KOPT-K1 (cell line): ENCODE data around the gene EGR1.

Experiments used
- H3K27ac ChIP-seq: fragments of 200-600 bp; sonication (generic); 2 replicates; pipeline ENCODE4 v1.5.1; 2016; ENCODE audit warnings: antibody characterized with exemption, mild to moderate bottlenecking, low read depth, low read length; ENCODE audit not compliant: poor library complexity, severe bottlenecking
- H3K36me3 ChIP-seq: fragments of 200-600 bp; sonication (generic); 2 replicates; pipeline ENCODE4 v1.5.1; 2017; ENCODE audit warnings: antibody characterized with exemption, mild to moderate bottlenecking, low read length, moderate library complexity; ENCODE audit not compliant: insufficient read depth
- H3K9me3 ChIP-seq: fragments of 200-600 bp; sonication (generic); 2 replicates; pipeline ENCODE4 v1.5.1; 2017; ENCODE audit warnings: antibody characterized with exemption, low read length, mild to moderate bottlenecking; ENCODE audit not compliant: insufficient read depth, poor library complexity, severe bottlenecking

The EGR1 gene

DNA sequence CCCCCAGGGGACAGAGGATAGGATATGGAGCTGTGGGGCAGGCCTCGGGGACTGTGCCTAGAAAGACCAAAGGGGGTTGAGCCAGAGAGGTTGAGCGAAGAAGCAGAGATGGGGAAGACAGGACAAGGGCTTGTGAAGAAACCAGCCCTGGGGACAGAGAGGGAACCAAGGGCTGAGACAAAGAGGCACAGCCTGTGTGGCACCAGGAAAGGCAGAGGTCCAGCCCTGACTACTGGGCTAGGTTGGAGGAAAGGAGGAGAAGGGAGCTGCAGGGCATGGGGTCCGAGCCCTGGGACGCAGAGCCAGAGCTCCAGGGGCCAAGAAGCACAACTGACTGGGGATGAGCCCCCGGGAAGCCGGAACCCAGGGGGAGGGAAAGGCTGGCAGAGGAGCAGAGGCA lies 17.2 kb upstream of the EGR1 start:
- Histone ChIP-seq H3K36me3 (no peaks in the 10 kb centered on the region), H3K9me3 (no peaks in the 10 kb centered on the region), H3K27ac (no peak overlapping the region)

DNA sequence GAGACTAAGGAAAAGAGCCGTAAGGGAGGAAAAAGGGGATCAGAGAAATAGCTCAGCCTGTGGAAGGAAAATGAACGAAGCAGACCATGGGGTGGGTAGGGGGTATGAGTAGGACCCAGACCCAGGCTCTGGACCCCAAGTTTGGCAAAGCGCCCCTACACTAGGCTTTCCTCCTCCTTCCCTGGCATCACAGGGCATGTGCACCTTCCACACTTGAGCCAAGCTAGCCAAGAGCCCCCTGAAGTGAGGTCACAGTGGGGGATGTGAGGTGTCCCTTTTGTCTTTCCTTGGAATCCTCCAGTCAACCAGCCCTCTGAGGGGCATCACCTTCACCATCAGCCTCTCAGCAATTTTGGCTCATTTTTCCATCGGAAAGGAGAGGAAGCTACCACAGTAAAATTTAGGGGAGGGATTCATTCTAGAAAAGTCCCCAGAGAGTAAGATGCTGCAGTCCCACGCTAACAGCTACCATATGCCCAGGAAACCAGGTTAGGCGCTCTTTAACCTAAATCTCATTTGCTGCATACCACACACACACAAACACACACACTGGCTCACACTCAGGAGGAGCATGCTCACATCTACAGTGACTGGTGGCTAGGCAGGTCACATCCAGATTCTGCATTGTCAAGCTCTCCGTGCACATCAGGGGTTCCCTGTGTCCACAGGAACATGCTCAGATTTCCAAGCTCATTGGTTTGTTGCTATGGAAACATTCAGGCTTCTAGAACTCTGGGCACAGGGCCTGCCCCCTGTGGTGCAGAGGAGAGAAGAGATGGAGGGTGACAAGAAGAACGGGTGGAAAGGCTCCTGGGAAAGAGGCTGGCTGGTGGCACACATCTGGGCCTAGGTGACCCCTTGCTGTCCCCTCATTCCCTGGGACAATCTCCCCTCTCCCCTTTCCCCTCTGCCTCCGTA lies 16.5 kb upstream of the EGR1 start:
- no peaks in the 10 kb centered on the region for H3K36me3 ChIP-seq
- H3K27ac ChIP-seq, result no peak overlapping the region
- H3K9me3 ChIP-seq, result no peaks in the 10 kb centered on the region

DNA sequence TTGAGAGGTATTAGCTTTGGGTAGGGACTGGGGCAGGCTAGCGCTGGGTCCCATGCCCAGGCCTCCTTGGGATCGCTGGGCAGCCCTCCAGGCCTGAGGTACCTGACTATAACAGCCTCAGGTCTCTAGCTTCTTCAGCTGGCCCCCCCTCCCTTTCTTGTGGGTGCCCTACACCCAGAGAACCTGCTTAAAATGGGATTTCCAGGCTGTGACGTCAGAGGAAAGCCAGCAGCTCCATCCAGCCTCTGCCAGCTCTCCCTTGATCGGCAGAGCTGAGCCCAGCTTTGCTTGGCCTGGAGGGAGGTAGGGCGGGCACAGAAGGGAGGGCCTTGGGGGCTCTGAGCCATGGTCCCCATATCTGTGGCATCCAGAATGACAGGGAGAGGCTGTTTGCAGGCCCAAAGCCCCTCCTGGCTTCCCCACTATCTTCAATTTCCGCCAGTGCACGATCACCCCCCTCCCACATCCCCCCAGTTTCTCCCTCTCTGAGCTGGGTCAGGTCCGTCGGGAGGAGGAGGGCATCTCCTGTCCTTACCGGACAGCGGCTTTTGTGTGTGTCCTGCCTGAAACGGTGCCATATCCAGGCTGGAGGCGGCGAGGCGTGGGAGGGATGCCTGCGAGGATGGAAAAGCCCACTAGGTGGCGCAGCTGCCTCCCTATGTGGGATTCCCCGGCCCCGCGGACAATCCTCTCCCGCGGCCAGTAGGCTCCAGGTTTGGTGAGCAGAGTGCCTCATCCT lies 15.6 kb upstream of the EGR1 start:
- Histone ChIP-seq H3K36me3 (no peaks in the 10 kb centered on the region), H3K27ac (no peak overlapping the region), H3K9me3 (no peaks in the 10 kb centered on the region)

DNA sequence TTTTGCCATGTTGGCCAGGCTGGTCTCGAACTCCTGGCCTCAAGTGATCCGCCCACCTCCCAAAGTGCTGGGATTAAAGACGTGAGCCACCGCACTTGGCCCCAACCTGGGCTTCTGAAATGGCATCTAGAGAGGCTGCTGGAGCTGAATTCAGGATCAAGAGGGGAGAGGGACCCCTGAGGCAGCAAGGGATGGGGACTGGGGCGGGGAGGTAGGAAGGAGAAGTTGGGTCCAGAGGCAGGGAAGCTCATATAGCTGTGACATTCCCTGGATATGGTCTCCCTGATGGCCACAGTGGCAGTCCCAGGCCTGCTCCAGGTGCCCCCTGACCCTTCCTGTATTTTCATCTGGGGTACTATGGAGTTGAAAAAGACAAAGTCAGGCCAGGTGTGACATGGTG lies 14.3 kb upstream of the EGR1 start:
- H3K9me3 ChIP-seq, result no peaks in the 10 kb centered on the region
- H3K27ac ChIP-seq, result no peak overlapping the region
- H3K36me3 ChIP-seq, result no peaks in the 10 kb centered on the region

DNA sequence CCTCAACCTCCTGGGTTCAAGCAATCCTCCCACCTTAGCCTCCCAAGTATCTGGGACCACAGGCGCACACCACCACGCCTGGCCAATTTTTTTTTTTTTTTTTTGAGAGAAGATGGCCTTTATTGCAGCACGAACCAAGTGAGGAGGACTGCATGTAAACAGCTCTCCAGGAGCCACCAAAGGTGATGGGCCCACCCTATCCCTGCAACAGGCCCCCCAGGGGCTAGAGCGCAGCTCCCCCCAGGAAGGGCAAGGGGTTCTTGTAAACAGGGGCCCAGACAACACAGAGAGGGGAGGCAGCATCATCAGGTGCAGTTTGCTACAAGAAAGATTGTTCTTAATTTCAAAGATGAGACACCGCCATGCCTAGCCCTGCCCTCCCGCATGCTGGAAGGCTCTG lies 12.6 kb upstream of the EGR1 start:
- H3K9me3 ChIP-seq, result no peaks in the 10 kb centered on the region
- no peaks in the 10 kb centered on the region for H3K36me3 ChIP-seq
- no peak overlapping the region for H3K27ac ChIP-seq

DNA sequence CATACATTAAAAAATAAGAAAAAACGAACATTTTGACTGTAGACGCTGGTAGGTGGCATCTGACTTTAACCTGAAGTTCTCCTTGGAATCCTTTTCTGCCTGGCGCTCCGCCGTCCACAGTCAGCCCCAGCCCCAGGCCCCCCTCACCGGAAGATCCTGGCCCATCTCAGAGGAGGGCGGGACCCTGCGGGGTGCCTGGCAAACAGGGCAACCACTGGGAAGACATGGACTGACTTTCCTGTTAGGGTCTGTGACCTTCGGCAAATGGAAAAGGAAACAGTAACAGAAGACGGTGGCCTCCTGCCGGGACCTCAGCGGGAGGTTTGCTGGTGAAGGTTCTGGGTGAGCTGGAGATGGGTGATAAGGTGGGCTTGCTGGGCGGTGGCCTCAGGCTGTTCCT lies 11.7 kb upstream of the EGR1 start:
- Histone ChIP-seq H3K36me3 (no peaks in the 10 kb centered on the region), H3K9me3 (no peaks in the 10 kb centered on the region), H3K27ac (no peak overlapping the region)

DNA sequence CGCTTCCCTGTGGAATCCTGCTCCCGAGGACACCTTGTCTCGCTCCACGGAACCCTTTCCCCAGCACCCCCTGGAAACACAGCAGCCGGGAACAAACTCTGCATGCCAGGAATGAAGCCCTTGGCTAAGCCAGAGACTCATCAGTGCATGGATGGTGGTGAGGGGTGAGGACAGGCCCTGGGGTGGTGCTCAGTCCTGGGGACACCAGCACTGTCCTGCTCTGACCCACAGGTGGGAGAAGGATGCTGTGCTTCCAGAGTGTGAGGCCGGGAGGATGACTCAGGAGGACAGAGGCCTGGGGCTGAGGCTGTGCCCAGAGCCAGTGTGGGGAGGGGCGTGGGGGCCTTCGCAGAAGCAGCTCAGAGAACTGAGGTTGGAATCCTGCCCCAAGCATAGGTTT lies 11.2 kb upstream of the EGR1 start:
- H3K36me3 ChIP-seq, result no peaks in the 10 kb centered on the region
- no peaks in the 10 kb centered on the region for H3K9me3 ChIP-seq
- no peak overlapping the region for H3K27ac ChIP-seq

DNA sequence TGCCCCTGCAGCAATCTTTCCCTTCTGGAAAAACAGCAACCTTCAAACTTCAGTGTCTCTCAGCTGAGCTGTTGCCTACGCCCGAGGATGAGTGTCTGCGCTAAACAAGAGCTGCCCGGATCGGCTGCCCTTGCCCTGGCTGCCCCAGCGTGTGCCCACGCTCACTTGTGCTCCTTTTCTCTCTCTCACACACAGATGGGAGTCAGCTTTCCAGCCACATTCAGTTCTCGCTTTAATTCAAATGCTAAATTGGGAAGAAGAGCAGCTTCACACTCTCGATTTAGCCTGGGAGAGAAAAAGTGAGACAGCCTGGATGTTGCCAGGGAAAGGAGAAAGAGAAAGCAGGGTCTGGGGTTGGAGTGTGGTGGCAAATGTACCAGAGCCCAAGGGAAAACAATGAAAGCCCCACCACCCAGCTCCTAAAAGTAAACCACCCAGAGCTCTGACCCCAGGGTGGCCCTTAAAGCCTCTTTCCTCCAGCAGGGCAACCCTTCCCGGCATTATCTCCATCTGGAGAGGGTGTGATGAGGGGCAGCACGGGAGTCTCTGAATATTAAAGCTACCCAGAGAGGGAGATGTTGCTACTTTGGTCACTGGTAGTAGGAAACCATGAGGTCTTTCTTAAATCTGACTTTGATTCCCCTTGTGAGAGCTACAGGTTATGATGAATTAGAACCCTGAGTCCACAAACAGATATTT lies 9.9 kb upstream of the EGR1 start:
- H3K9me3 ChIP-seq, result no peaks in the 10 kb centered on the region
- no peaks in the 10 kb centered on the region for H3K36me3 ChIP-seq
- no peak overlapping the region for H3K27ac ChIP-seq

DNA sequence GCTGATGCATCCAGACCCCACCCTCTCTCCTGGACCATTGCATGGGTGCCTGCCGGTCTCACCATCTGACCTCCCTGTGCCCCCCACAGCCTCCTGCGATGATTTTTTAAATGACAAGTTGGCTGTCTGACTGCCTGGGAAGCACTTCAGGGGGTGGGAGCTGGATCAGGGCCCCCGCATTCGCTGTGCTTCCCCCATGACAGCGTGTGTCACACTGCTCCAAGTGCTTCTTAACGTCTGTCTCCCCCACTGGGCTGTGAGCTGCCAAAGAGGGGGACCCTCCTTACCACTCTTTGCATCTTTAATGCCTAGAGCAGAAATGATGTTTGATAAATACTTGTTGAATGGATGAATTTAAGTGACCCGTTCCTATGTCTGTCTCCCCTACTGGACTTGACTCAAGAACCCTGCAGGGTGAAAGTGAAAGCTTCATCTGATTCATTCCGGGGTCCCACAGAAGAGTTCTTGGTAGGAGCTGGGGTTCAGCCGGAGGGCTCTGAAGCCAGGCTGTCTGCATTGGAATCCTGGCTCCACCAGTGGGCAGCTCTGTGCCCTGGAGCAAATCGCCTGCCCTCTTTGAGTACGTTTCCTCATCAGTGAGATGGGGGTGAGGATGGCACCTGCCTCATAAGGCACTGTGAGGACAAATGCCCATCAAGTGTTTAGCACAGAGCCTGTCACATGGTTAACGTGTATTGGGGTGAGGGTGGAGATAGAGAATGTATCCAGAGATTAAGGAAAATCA lies 7.6 kb upstream of the EGR1 start:
- no peaks in the 10 kb centered on the region for H3K9me3 ChIP-seq
- H3K36me3 ChIP-seq, result no peaks in the 10 kb centered on the region
- H3K27ac ChIP-seq, result peak overlapping the region; percentile 69

DNA sequence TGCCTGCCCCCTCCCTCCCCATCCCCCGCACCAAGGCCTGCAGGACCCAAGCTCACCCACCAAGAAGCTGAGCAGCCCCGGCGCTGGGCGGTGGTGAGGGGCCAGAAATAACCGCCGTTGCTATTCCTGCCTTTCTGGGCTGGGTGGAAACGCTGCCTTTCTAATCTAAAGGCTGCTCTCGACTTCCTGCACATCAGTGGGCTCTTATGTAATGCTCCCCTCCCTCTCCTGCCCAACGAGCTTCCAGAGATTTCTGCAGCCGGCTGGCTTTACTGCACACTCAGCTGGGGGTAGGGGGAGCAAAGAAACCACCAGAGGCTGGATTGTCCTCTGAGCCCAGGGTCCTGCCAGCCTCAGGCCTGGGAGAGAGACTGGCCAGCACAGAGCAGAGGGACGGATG lies 6.9 kb upstream of the EGR1 start:
- Histone ChIP-seq H3K27ac (peak overlapping the region; percentile 69), H3K36me3 (no peaks in the 10 kb centered on the region), H3K9me3 (no peaks in the 10 kb centered on the region)

DNA sequence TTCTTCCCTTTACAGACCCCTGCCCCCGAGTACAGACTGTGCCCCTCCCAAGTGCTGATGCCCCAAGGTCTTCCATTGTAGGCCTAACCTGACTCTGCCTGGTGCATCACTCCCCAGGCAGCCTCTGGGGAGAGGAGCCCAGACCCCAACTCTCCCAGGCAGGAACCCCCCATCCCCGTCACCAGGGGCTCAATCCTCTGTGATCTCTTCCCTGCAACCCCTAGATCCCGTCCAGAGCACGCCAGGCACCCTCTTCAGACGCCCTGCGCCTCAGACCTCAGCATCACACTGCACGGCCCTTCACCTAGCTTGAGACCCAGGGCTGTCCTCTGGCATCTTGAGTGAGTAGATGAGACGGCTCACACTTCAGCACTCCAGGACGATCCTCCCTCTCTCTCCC lies 6.4 kb upstream of the EGR1 start:
- Histone ChIP-seq H3K27ac (peak overlapping the region; percentile 69), H3K36me3 (no peaks in the 10 kb centered on the region), H3K9me3 (no peaks in the 10 kb centered on the region)

DNA sequence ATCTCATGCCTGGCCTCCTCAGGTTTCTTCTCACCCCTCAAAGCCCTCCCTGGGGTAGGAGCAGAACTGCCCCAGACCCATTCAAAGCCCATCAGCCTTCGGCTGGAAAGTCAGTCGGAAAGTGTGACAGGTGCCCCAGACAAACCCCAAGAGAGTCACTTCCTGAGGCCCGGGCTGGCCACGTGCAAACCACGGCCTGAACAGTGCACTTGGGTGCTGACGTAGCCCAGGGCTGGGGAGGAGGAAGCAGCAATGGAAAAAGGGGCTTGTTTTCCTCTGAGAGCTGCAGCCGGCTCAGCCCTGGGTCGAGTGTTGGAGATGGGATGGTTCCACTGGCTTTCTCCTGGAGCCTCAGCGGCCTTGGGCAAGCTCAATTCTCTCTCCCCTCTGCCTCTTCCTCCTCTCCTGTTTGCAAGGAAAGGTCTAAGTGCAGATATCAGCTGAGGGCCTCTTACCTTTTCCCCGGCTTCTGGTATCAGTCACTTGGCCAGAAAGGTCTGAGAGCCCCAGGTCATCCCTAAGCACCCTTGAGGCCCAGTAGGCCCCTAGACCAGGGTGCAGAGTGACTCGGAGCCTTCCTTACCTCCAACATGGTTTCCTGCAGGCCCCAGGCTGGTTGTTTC lies 5.9 kb upstream of the EGR1 start:
- H3K36me3 ChIP-seq, result no peaks in the 10 kb centered on the region
- no peaks in the 10 kb centered on the region for H3K9me3 ChIP-seq
- H3K27ac ChIP-seq, result peak overlapping the region; percentile 69

DNA sequence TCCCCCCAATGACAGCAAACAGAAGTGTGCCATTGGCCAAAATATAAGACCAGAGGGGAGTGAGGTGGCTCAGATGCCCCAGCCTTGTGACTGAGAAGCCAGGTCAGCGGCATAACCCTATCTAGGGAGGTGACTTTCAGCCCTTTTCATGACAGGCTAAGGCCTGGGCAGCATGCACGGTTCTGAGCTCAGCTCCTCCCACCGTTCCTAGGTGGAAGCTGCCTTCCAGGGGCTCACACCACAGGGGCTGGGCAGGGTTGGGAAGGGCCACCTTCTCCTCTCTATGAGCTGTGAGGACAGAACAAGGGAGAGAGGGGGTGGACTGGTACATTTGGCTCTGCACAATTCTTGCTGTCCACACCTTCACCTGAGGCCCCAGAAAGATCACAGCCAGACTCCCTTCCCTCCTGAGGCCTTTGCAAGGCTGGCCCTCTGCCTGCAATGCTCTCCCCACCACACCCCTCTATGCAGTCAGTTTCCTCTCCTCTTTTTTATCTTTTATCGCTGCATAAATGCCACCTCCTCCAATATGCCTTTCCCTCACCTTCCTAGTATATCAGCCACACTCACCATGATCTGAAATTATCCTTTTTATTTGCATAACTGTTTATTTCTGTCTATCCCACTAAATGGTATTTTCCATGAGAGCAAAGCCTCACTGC lies 5.1 kb upstream of the EGR1 start:
- no peaks in the 10 kb centered on the region for H3K36me3 ChIP-seq
- no peaks in the 10 kb centered on the region for H3K9me3 ChIP-seq
- H3K27ac ChIP-seq, result peak overlapping the region; percentile 69
